ENCODE measurements around the gene KRT23.

KRT23 gene

GRCh38 chr17:40938981-40939380, 1.5 kb upstream of the KRT23 start:
- H3K27me3 ChIP-seq (ENCODE audit: insufficient read depth, low read depth) = no peaks in the 10 kb centered on the region
- no peaks in the 10 kb centered on the region for H3K36me3 ChIP-seq (ENCODE audit: insufficient read depth)
- no peak overlapping the region for H3K9ac ChIP-seq
- no peaks in the 10 kb centered on the region for H3K79me2 ChIP-seq (ENCODE audit: insufficient read depth, low read depth)
- no peak overlapping the region for H3K4me3 ChIP-seq (IDR thresholded peaks at IDR 0.05; ENCODE audit: insufficient read depth, low read depth, low read length)
- no peak overlapping the region for H2AFZ ChIP-seq (ENCODE audit: low read depth)
- H3K27ac ChIP-seq = no peak overlapping the region
- H3K4me1 ChIP-seq (ENCODE audit: low read depth, poor library complexity, severe bottlenecking) = no peaks in the 10 kb centered on the region
- H4K20me1 ChIP-seq (ENCODE audit: insufficient read depth) = no peaks in the 10 kb centered on the region
- H3K4me2 ChIP-seq = no peak overlapping the region
- TF ChIP-seq, protein P1, sequence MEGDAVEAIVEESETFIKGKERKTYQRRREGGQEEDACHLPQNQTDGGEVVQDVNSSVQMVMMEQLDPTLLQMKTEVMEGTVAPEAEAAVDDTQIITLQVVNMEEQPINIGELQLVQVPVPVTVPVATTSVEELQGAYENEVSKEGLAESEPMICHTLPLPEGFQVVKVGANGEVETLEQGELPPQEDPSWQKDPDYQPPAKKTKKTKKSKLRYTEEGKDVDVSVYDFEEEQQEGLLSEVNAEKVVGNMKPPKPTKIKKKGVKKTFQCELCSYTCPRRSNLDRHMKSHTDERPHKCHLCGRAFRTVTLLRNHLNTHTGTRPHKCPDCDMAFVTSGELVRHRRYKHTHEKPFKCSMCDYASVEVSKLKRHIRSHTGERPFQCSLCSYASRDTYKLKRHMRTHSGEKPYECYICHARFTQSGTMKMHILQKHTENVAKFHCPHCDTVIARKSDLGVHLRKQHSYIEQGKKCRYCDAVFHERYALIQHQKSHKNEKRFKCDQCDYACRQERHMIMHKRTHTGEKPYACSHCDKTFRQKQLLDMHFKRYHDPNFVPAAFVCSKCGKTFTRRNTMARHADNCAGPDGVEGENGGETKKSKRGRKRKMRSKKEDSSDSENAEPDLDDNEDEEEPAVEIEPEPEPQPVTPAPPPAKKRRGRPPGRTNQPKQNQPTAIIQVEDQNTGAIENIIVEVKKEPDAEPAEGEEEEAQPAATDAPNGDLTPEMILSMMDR (conservative IDR thresholded peaks at IDR 0.05; ENCODE audit: low read depth, low read length) = no peak

GRCh38 chr17:40936976-40937375, 470 bp downstream of the KRT23 start:
- no peaks in the 10 kb centered on the region for H3K36me3 ChIP-seq (ENCODE audit: insufficient read depth)
- no peak overlapping the region for H3K4me3 ChIP-seq (IDR thresholded peaks at IDR 0.05; ENCODE audit: insufficient read depth, low read depth, low read length)
- H2AFZ ChIP-seq (ENCODE audit: low read depth) = no peak overlapping the region
- H3K79me2 ChIP-seq (ENCODE audit: insufficient read depth, low read depth) = no peaks in the 10 kb centered on the region
- H3K27me3 ChIP-seq (ENCODE audit: insufficient read depth, low read depth) = no peaks in the 10 kb centered on the region
- TF ChIP-seq, protein P1 (conservative IDR thresholded peaks at IDR 0.05; ENCODE audit: low read depth, low read length) = no peak
- no peak overlapping the region for H3K27ac ChIP-seq
- H3K9ac ChIP-seq = no peak overlapping the region
- H3K4me1 ChIP-seq (ENCODE audit: low read depth, poor library complexity, severe bottlenecking) = no peaks in the 10 kb centered on the region
- no peaks in the 10 kb centered on the region for H4K20me1 ChIP-seq (ENCODE audit: insufficient read depth)
- no peak overlapping the region for H3K4me2 ChIP-seq

GRCh38 chr17:40936437-40936971, 942 bp downstream of the KRT23 start:
- no peak overlapping the region for H3K4me2 ChIP-seq
- H3K79me2 ChIP-seq (ENCODE audit: insufficient read depth, low read depth) = no peaks in the 10 kb centered on the region
- H3K36me3 ChIP-seq (ENCODE audit: insufficient read depth) = no peaks in the 10 kb centered on the region
- TF ChIP-seq, protein P1 (conservative IDR thresholded peaks at IDR 0.05; ENCODE audit: low read depth, low read length) = no peak
- H3K9ac ChIP-seq = no peak overlapping the region
- no peaks in the 10 kb centered on the region for H3K27me3 ChIP-seq (ENCODE audit: insufficient read depth, low read depth)
- no peaks in the 10 kb centered on the region for H4K20me1 ChIP-seq (ENCODE audit: insufficient read depth)
- H2AFZ ChIP-seq (ENCODE audit: low read depth) = no peak overlapping the region
- no peak overlapping the region for H3K4me3 ChIP-seq (IDR thresholded peaks at IDR 0.05; ENCODE audit: insufficient read depth, low read depth, low read length)
- H3K4me1 ChIP-seq (ENCODE audit: low read depth, poor library complexity, severe bottlenecking) = no peaks in the 10 kb centered on the region
- H3K27ac ChIP-seq = no peak overlapping the region

GRCh38 chr17:40935624-40936023, 1.8 kb downstream of the KRT23 start:
- Histone ChIP-seq H2AFZ (ENCODE audit: low read depth) (no peak overlapping the region), H3K9ac (no peak overlapping the region), H3K4me2 (no peak overlapping the region), H3K79me2 (ENCODE audit: insufficient read depth, low read depth) (no peaks in the 10 kb centered on the region), H3K36me3 (ENCODE audit: insufficient read depth) (no peaks in the 10 kb centered on the region), H3K27me3 (ENCODE audit: insufficient read depth, low read depth) (no peaks in the 10 kb centered on the region), H3K4me3 (IDR thresholded peaks at IDR 0.05; ENCODE audit: insufficient read depth, low read depth, low read length) (no peak overlapping the region), H3K27ac (no peak overlapping the region), H3K4me1 (ENCODE audit: low read depth, poor library complexity, severe bottlenecking) (no peaks in the 10 kb centered on the region), H4K20me1 (ENCODE audit: insufficient read depth) (no peaks in the 10 kb centered on the region)
- TF ChIP-seq, protein P1 (conservative IDR thresholded peaks at IDR 0.05; ENCODE audit: low read depth, low read length) = no peak
